ENCODE results near the gene TMTC3. TPM values are rescaled to one million over a fixed set of nuclear protein-coding genes. Genes with fewer than 3 reads are reported as not detected.

The TMTC3 gene
- total and polyA plus RNA-seq, 2 of the 4 experiments (the other 2 are of a cell fraction), result 3.7 to 44.3 TPM

DNA sequence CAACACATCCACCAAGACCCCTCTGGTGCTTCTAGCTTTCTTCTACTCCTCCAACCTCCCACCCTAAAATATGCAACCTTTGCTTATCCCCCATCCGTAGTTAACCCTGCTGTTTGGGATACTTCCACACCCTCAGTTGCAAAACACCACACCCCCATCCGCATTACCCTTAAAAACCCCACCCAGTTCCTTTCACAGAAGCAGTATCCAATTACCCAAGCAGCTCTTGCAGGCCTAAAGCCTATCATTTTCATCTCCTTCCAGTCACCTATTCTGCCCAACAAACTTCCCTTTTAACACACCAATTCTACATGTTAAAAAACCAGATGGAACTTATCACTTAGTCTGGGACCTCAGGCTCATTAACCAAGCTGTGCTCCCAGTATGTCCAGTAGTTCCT, 88.2 kb downstream of the TMTC3 start:
- H3K14ac ChIP-seq (replicated peaks; ENCODE audit: low read depth, low read length), result no peak overlapping the region
- dilution Hi-C loops (cut with HindIII; ENCODE audit: low sequenced_read_pairs, unreplicated experiment) (no loop called here), intact Hi-C loops (cut with micrococcal nuclease) (no loop called here), in situ Hi-C loops (cut with MboI; ENCODE audit: low sequenced_read_pairs) (no loop called here)
- no peak overlapping the region for H2AK5ac ChIP-seq (ENCODE audit: low read depth, low read length)
- no peak overlapping the region for H2AK9ac ChIP-seq (replicated peaks; ENCODE audit: low read depth, low read length, poor library complexity)
- no TSS peak for BruUV-seq (replicated peaks)
- H3K18ac ChIP-seq (ENCODE audit: low read depth, low read length), result no peak overlapping the region
- H3K9me1 ChIP-seq (ENCODE audit: insufficient read depth, low read length), result no peaks in the 10 kb centered on the region
- no peak overlapping the region for H2BK5ac ChIP-seq (ENCODE audit: low read depth, low read length, poor library complexity, severe bottlenecking)
- H2AFZ ChIP-seq (replicated peaks; ENCODE audit: low read length, poor library complexity), result no peak overlapping the region
- H4K5ac ChIP-seq (ENCODE audit: low read depth, low read length), result no peak overlapping the region
- no peaks in the 10 kb centered on the region for H3K27me3 ChIP-seq (ENCODE audit: control insufficient read depth, insufficient read depth, low read length)
- no peak overlapping the region for H2BK120ac ChIP-seq (ENCODE audit: low read depth, low read length)
- H3K4me3 ChIP-seq (ENCODE audit: insufficient read depth, low read depth, low read length), result no peak overlapping the region
- TF ChIP-seq, protein P1, sequence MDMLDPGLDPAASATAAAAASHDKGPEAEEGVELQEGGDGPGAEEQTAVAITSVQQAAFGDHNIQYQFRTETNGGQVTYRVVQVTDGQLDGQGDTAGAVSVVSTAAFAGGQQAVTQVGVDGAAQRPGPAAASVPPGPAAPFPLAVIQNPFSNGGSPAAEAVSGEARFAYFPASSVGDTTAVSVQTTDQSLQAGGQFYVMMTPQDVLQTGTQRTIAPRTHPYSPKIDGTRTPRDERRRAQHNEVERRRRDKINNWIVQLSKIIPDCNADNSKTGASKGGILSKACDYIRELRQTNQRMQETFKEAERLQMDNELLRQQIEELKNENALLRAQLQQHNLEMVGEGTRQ (IDR thresholded peaks at IDR 0.05; ENCODE audit: low read depth, low read length), result no peak
- TF ChIP-seq RFX5 (IDR thresholded peaks at IDR 0.05; ENCODE audit: low read depth, low read length), result no peak
- TF ChIP-seq NFE2L2 (IDR thresholded peaks at IDR 0.05; ENCODE audit: low read depth, low read length), result no peak
- TF ChIP-seq SMC3 (IDR thresholded peaks at IDR 0.05; ENCODE audit: low read depth, low read length), result no peak
- no peak for TF ChIP-seq BHLHE40 (IDR thresholded peaks at IDR 0.05; ENCODE audit: low read depth, low read length)
- no peak for TF ChIP-seq FOS (IDR thresholded peaks at IDR 0.05; ENCODE audit: low read depth, low read length)
- H3K36me3 ChIP-seq (ENCODE audit: control insufficient read depth, insufficient read depth, low read length), result no peaks in the 10 kb centered on the region
- H2BK15ac ChIP-seq (ENCODE audit: low read depth, low read length), result no peak overlapping the region
- H3K56ac ChIP-seq (ENCODE audit: extremely low read depth, insufficient read depth, low read length), result no peak overlapping the region
- WGBS, 2 experiments (ENCODE audit: extremely low coverage in 2 of 2, insufficient read length in 1 of 2), result 84% methylated on average over 2 of the region's 2 CpGs; no CpG with 5 or more reads in 1 of the 2 experiments
- no peaks in the 10 kb centered on the region for H4K20me1 ChIP-seq (ENCODE audit: insufficient read depth, low read length)
- H2BK20ac ChIP-seq (ENCODE audit: low read depth, low read length), result no peak overlapping the region
- no peak overlapping the region for H3K4me2 ChIP-seq (ENCODE audit: low read depth, low read length)
- H3K9me3 ChIP-seq (ENCODE audit: control insufficient read depth, insufficient read depth, low read length), result no peaks in the 10 kb centered on the region
- no peak overlapping the region for H3K9ac ChIP-seq (ENCODE audit: low read depth, low read length)
- H3K27ac ChIP-seq (ENCODE audit: insufficient read depth, low read length), result no peak overlapping the region
- no peak overlapping the region for H3K4ac ChIP-seq (ENCODE audit: low read depth, low read length)
- no peak overlapping the region for H4K8ac ChIP-seq (ENCODE audit: low read depth in 2 of 2, low read length in 2 of 2)
- POLR2A ChIA-PET (ENCODE audit: unreplicated experiment), result no interaction called here
- H3K23ac ChIP-seq (ENCODE audit: low read depth, low read length), result no peak overlapping the region
- H4K91ac ChIP-seq (ENCODE audit: insufficient read depth, low read depth, low read length), result no peak overlapping the region
- no peaks in the 10 kb centered on the region for H3K79me1 ChIP-seq (ENCODE audit: low read depth in 1 of 2, low read length in 2 of 2)
- DNase-seq (no peak), ATAC-seq (ENCODE audit: low read depth) (no peak)
- CTCF ChIA-PET, result no interaction called here
- no peaks in the 10 kb centered on the region for H3K4me1 ChIP-seq (ENCODE audit: control insufficient read depth, insufficient read depth, low read length)

Measured in IMR-90 (cell line).